Raji (cell line): ENCODE data around the gene BABAM1.

Source experiments
- POLR2A ChIP-seq: IDR thresholded peaks from 2 replicates; pipeline ENCODE4 v1.6.1; 2011; ENCODE audit warnings: low read depth, low read length, control low read depth; ENCODE audit not compliant: insufficient read depth

The BABAM1 gene

DNA sequence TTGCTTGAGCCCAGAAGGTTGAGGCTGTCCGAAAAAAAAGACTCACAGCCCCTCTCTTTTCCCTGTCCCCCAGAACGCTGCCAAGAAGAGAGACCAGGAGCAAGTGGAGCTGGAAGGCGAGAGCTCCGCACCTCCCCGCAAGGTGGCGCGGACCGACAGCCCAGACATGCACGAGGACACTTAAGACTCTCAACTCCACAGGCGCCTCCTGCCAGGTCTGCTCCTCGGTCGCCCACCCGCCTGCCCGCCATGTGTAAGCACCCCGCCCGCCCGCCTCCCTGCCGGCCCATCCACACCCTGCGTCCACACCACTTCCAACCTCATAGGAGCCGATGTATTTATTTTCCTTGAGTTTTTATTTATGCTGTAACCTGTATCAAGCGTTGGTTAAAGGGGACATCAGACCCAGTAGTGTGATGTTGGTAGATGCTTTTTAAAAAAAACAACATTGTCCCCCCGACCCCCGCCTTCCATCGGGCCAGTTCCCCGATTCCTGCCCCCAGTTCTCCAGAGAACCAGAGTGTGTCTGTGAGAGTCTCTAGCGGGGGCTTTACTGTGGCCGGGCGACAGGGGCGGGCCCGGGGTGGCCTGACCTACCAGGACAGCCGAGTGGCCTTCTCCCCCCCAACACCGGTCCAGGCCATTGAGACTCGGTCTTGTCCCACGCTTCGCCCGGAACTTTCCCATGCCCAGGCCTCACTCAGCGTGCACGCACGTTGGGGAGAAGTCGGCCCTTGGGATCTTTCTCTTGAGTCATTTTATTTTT lies 52.4 kb downstream of the BABAM1 start:
- TF ChIP-seq POLR2A = no peak

DNA sequence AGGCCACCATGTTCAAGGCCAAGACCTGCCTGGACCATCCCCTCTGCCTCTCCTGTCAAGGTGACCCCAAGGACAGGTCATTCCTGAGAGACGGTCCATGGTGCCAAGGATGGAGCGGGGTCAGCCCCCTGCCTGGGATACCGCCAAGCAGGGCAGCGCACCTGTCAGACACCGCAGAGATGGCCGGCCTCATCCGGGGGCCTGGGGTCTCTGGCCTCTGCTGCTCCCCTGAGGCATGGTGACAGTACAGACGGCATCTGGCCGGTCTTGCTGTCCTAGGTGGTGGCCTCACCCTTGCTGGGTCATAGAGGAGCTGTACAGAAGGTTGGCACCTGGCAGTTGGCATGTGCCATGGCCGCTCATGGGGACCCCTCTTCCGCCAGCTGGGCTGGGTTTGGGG lies 53.2 kb downstream of the BABAM1 start:
- TF ChIP-seq POLR2A = no peak

GRCh38 chr19:17321655-17322489 lies 54.6 kb downstream of the BABAM1 start:
- TF ChIP-seq POLR2A = no peak

DNA sequence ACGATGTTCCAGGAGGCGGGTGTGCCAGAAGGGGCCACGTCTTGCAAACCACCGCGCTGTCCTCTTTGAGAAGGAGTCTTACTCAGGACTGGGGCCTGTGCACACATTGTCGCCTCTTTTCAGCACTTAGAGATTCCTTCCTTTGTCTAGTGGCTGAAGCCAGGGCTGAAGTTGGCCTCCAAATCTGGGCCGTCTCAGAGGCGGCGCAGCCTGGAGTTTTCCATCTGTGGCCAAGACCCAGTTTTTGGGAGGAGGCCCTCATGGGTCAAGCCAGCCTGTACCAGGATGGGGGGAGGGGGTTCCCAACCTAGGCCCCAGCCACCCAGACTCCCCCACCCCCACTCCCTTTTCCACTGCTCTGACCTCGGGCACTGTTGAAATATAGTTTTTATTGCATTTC lies 55.6 kb downstream of the BABAM1 start:
- no peak for TF ChIP-seq POLR2A

DNA sequence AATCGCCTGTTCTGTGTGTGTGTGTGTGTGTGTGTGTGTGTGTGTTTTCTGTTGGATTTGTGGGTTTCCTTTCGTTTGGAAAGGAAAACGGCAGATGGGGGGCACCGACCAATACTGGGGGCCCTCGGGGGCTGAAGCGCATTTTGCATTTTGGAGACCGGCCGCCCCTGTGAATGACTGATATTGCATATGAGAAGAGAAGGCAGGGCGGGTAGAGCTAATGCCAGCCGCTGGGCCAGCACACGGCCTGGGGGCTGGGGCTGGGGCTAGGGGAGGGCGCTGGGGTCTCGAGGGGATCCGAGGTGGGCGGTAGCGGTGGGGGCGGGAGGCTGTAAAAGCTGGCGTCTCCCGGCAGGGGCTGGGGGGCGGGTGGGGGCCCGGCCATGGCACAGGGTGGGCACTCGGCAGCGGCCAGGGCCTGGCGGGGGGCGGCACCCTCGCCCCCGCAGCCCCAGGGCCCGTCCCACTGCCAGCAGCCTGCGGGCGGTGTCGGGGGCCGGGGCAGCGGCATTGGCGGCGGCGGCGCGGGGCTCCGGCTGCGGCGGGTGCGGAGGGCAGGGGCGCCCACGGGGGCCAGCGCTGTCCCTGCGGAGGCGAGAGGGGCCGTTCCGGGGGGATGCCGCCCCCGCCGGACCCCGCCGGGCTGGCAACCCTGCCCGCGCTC lies 56.2 kb downstream of the BABAM1 start:
- TF ChIP-seq POLR2A = no peak

DNA sequence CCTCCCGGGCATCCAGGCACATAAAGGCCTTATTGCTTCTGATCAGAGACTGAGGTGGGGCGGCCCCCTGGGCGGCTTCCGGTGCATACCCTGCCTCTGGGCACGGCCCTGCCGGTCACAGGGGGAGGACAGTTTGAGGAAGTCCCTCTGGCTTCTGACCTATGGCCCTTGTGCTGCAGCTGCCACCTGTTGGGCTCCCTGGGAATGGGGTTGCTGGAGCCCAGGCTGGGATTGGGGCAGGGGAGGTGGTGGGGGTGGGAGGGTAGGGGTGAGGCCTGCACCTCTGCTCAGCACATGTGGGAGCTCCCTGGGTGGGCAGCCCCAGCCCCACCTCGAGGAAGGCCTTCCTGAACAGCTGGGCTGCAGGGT lies 56.7 kb downstream of the BABAM1 start:
- TF ChIP-seq POLR2A = no peak

- no peak for TF ChIP-seq POLR2A
Observed at GRCh38 chr19:17324357-17325114, 57.3 kb downstream of the BABAM1 start.

- TF ChIP-seq POLR2A = no peak
Observed at GRCh38 chr19:17325133-17325532, 57.9 kb downstream of the BABAM1 start.

- no peak for TF ChIP-seq POLR2A
Observed at GRCh38 chr19:17325881-17326594, 58.8 kb downstream of the BABAM1 start.

GRCh38 chr19:17326595-17326966 lies 59.3 kb downstream of the BABAM1 start:
- no peak for TF ChIP-seq POLR2A

GRCh38 chr19:17327068-17327653 lies 59.9 kb downstream of the BABAM1 start:
- no peak for TF ChIP-seq POLR2A

GRCh38 chr19:17327654-17328516 lies 60.6 kb downstream of the BABAM1 start:
- TF ChIP-seq POLR2A = no peak
